CD4-positive, alpha-beta T cell treated with Interleukin-17A for 1 hour (primary cell): Measurements from ENCODE around the gene BHLHA15.

Experiments used
- DNase-seq: peaks from one replicate; pipeline ENCODE4 v3.0.0-alpha.2; 2020

BHLHA15 gene

GRCh38 chr7:98250789-98251188 is 39.5 kb downstream of the BHLHA15 start:
- DNase-seq, result peak; percentile 75

DNA sequence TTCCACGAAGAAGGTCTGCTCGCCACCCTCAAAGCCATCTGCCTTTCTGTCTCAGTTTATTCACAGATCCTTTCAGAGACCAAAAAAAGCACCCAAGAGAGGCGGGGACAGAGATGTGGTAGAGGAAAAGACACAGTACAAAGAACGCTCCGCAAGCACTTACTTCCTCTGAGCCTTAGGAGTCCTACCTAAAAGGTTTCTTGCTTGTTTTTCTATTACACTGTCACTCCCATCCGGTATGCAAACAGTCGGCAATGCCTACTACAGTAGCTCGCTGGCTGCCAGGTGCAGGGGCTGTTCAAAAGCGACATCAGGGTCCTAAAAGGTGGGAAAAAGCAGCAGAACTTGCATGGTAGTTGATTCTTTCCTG is 40.0 kb downstream of the BHLHA15 start:
- DNase-seq, result peak; percentile 77

DNA sequence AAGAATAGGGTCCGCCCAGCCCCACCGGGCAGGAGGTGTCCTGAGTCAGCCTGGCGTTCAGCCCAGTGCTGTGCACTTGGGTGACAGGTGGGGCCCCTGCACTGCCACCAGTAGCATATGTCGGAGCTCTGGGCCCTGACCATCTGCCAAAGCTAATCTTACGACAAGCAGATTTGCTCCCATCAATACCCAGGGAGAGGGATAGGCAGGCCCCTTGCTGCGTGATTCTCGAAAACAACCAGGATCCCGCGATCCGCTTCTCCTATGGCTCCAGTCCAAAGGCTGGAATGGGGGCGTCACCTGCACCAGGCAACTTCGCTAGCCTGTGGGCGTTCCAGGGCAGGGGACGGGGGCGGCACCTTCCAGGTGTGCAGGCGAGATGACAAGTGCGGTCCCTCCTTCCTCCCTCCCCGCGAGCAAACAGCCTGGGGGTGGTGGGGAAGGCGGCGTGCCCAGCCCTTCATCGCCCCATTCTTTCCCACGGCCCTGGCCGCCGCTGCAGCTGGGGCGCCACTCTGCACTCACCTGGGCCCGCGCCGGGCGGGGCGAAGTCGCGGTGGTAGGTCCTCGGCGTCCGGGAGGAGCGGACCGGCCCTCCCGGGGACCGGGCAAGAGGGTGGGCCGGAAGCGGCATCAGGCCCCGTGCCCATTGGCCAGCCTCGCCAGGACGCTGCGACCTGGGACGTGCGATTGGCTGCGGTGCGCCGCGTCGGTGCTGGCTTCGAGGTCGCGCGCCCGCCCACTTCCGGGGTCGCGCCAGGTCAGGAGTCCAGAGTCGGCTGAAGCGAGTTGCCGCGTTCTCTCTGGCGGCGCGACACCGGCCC is 40.6 kb downstream of the BHLHA15 start, which contains the start of gene TECPR1:
Gene TECPR1, minus strand, starts transcription at position 632 of the 824 bp plus-strand sequence. CDS start 6,086 bp downstream, outside the sequence.
- peak; percentile 88 for DNase-seq

DNA sequence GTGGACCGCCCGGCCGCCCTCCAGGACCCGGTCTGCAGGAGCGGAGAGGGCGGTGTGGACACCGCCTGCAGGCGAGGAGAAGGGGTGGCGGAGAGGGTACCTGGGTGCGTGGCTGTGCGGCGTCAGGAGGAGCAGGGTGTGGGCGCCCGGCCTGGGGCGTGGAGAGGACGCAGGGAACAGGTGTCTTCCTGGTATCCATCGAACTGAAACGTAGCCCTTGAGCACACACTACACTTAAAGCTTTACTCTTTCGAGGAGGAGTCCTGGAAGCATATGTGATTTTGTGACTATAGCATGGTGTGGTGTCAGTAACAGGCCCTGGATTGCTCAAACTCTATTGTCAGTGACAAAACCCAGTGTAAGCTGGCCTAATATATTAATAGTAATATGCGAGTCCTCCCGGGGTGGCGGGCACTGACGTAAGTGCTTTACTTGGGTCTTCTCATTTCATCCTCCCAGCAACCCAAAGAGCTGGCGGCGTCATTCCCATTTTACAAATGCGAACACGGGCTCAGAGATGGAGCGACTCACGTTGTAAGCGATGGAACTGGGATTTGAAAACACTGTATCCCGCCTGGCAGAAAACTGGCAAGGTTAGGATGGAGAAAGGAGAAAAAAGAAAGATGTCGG is 41.3 kb downstream of the BHLHA15 start:
- no peak for DNase-seq

DNA sequence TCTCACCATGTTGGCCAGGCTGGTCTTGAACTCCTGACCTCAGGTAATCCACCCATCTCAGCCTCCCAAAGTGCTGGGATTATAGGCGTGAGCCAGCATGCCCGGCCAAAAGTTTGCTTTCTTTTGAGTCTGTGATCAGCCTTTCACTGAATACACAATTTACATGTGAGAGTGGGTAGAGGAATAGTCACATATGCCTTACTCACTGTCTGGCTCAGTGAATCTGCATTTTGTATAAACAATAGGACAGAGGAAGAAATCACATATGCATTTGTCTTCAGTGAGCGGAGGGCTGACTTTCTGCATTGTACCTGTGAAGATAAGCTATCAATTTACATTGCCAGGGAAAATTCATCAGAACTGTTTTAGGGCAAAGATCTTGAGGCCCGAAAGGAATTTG is 43.3 kb downstream of the BHLHA15 start:
- no peak for DNase-seq

- DNase-seq, result peak; percentile 45
These were observed 43.8 kb downstream of the BHLHA15 start for GRCh38 chr7:98254951-98255610.

- DNase-seq, result no peak
These were observed 45.2 kb downstream of the BHLHA15 start for GRCh38 chr7:98256431-98256830.

DNA sequence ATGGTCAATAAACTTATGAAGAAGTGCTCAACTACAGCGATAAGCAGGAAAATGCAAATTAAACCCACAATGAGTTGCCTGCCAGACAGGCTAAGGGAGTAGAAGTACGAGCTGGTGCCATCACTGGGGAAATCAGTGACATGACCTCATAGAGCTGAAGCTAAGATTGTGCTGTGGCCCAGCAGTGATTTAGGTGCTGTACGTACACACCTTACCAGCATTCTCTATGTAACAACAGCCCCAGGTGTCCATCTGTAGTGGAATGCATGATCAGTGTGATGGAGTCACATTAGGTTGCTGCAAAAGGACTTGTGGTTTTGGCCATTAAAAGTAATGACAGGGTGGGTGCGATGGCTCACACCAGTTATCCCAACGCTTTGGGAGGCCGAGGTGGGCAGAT is 46.5 kb downstream of the BHLHA15 start:
- no peak for DNase-seq
